Neural progenitor cell (in vitro differentiated cells): ENCODE data around the gene TNIK. TPM values are rescaled to one million over a fixed set of nuclear protein-coding genes. Genes with fewer than 3 reads are reported as not detected.

Experiments used
- DNase-seq: peaks from one replicate; pipeline ENCODE4 v3.0.0-alpha.2; 2016; ENCODE audit warnings: low spot score
- H2AFZ ChIP-seq: fragments of 200-600 bp; sonication (generic); replicated peaks from 2 replicates; pipeline ENCODE4 v1.6.1; 2016; ENCODE audit warnings: antibody characterized with exemption
- H3F3A ChIP-seq: fragments of 200-600 bp; sonication (generic); 2 replicates; pipeline ENCODE4 v1.6.1; 2016; ENCODE audit warnings: antibody characterized with exemption, low read depth
- H3K27ac ChIP-seq: fragments of 200-600 bp; sonication (generic); 2 replicates; pipeline ENCODE4 v1.5.1; 2016; ENCODE audit warnings: mild to moderate bottlenecking
- H3K27me3 ChIP-seq: fragments of 200-600 bp; sonication (generic); 2 replicates; pipeline ENCODE4 v1.6.1; 2016; ENCODE audit warnings: mild to moderate bottlenecking, moderate library complexity
- H3K36me3 ChIP-seq: fragments of 200-600 bp; sonication (generic); 2 replicates; pipeline ENCODE4 v1.5.1; 2016
- H3K4me1 ChIP-seq: fragments of 200-600 bp; sonication (generic); 2 replicates; pipeline ENCODE4 v1.6.1; 2016; ENCODE audit warnings: mixed run types
- H3K4me2 ChIP-seq: fragments of 200-600 bp; sonication (generic); 2 replicates; pipeline ENCODE4 v1.6.1; 2016
- H3K4me3 ChIP-seq: fragments of 200-600 bp; sonication (generic); 2 replicates; pipeline ENCODE4 v1.5.1; 2016
- H3K79me2 ChIP-seq: fragments of 200-600 bp; sonication (generic); 2 replicates; pipeline ENCODE4 v1.6.1; 2016; ENCODE audit warnings: low read depth
- H3K9ac ChIP-seq: fragments of 200-600 bp; sonication (generic); 2 replicates; pipeline ENCODE4 v1.6.1; 2016
- H3K9me3 ChIP-seq: fragments of 200-600 bp; sonication (generic); 2 replicates; pipeline ENCODE4 v1.5.1; 2016; ENCODE audit warnings: low read depth
- H4K20me1 ChIP-seq: fragments of 200-600 bp; sonication (generic); 2 replicates; pipeline ENCODE4 v1.6.1; 2016; ENCODE audit warnings: low read depth
- H3K27ac Mint-ChIP-seq: 3 replicates; pipeline ENCODE4 v1.8.0; 2021; ENCODE audit warnings: mixed read lengths
- H3K27me3 Mint-ChIP-seq: 2 replicates; pipeline ENCODE4 v1.8.0; 2022; ENCODE audit warnings: low read depth, mild to moderate bottlenecking, inconsistent platforms, moderate library complexity, mixed read lengths; ENCODE audit not compliant: insufficient read depth
- H3K36me3 Mint-ChIP-seq: 3 replicates; pipeline ENCODE4 v1.8.0; 2021; ENCODE audit warnings: mixed read lengths
- H3K4me1 Mint-ChIP-seq: 3 replicates; pipeline ENCODE4 v1.8.0; 2021; ENCODE audit warnings: mixed read lengths
- H3K4me3 Mint-ChIP-seq: 3 replicates; pipeline ENCODE4 v1.8.0; 2021; ENCODE audit warnings: mild to moderate bottlenecking, moderate library complexity, mixed read lengths
- H3K9me3 Mint-ChIP-seq: 3 replicates; pipeline ENCODE4 v1.8.0; 2020; ENCODE audit warnings: mixed read lengths
- CTCF ChIP-seq: fragments of 200-600 bp; sonication (generic); IDR thresholded peaks from 2 replicates; pipeline ENCODE4 v1.5.1; 2017; ENCODE audit warnings: antibody characterized with exemption, mild to moderate bottlenecking
- EZH2 ChIP-seq: fragments of 200-600 bp; sonication (generic); IDR thresholded peaks from 2 replicates; pipeline ENCODE4 v1.6.1; 2017; ENCODE audit warnings: antibody characterized with exemption, mild to moderate bottlenecking, moderate library complexity
- EZH2phosphoT487 ChIP-seq: fragments of 200-600 bp; sonication (generic); IDR thresholded peaks from 2 replicates; pipeline ENCODE4 v1.6.1; 2017; ENCODE audit warnings: antibody characterized with exemption
- total RNA-seq: library from RNA; depleted of rRNA; stranded (reverse); fragments of >200 nt; gene quantifications from 2 replicates; pipeline ENCODE4 v1.2.3, GENCODE V29; 2015; ENCODE audit warnings: low replicate concordance

TNIK gene
- total RNA-seq, 1 donor from 2014 or later: 3.0 TPM

GRCh38 chr3:171198781-171199472 is 261.3 kb downstream of the TNIK start:
- Histone ChIP-seq H3K4me3 (no peak overlapping the region), H3K9me3 (no peaks in the 10 kb centered on the region), H4K20me1 (no peaks in the 10 kb centered on the region), H3K27me3 (no peaks in the 10 kb centered on the region), H3K36me3 (no peaks in the 10 kb centered on the region), H3K27ac (no peak overlapping the region), H3K9ac (no peak overlapping the region), H3F3A (no peaks in the 10 kb centered on the region), H3K79me2 (no peaks in the 10 kb centered on the region), H3K4me1 (peaks cover 10% of the 10 kb centered on the region), H2AFZ (no peak overlapping the region), H3K4me2 (no peak overlapping the region)
- no peaks in the 10 kb centered on the region for H3K9me3 Mint-ChIP-seq
- no peak for DNase-seq
- H3K4me3 Mint-ChIP-seq: no peak overlapping the region
- no peak overlapping the region for H3K27ac Mint-ChIP-seq
- H3K4me1 Mint-ChIP-seq: peaks cover 16% of the 10 kb centered on the region
- H3K27me3 Mint-ChIP-seq: peaks cover 3% of the 10 kb centered on the region
- H3K36me3 Mint-ChIP-seq: peaks cover 4% of the 10 kb centered on the region
- no peak for TF ChIP-seq CTCF
- no peak for TF ChIP-seq EZH2
- TF ChIP-seq EZH2phosphoT487: no peak

- Histone ChIP-seq H3K27me3 (no peaks in the 10 kb centered on the region), H3K27ac (no peak overlapping the region), H4K20me1 (no peaks in the 10 kb centered on the region), H3K9ac (no peak overlapping the region), H3F3A (no peaks in the 10 kb centered on the region), H3K4me2 (no peak overlapping the region), H3K4me3 (no peak overlapping the region), H3K79me2 (no peaks in the 10 kb centered on the region), H3K9me3 (no peaks in the 10 kb centered on the region), H3K4me1 (peaks cover 10% of the 10 kb centered on the region), H2AFZ (no peak overlapping the region), H3K36me3 (no peaks in the 10 kb centered on the region)
- TF ChIP-seq EZH2 (no peak), CTCF (peak; percentile 34)
- H3K36me3 Mint-ChIP-seq: peaks cover 4% of the 10 kb centered on the region
- H3K27me3 Mint-ChIP-seq: peaks cover 3% of the 10 kb centered on the region
- no peak for DNase-seq
- peaks cover 16% of the 10 kb centered on the region for H3K4me1 Mint-ChIP-seq
- no peak overlapping the region for H3K27ac Mint-ChIP-seq
- H3K9me3 Mint-ChIP-seq: no peaks in the 10 kb centered on the region
- no peak overlapping the region for H3K4me3 Mint-ChIP-seq
These were observed 264.5 kb downstream of the TNIK start for GRCh38 chr3:171195686-171196085.

GRCh38 chr3:171194965-171195364 is 265.2 kb downstream of the TNIK start:
- peaks cover 10% of the 10 kb centered on the region for H3K4me1 ChIP-seq
- peaks cover 3% of the 10 kb centered on the region for H3K27me3 Mint-ChIP-seq
- H3K27me3 ChIP-seq: no peaks in the 10 kb centered on the region
- H3K4me2 ChIP-seq: no peak overlapping the region
- H3K4me3 Mint-ChIP-seq: no peak overlapping the region
- peaks cover 14% of the 10 kb centered on the region for H3K4me1 Mint-ChIP-seq
- no peaks in the 10 kb centered on the region for H3K79me2 ChIP-seq
- H3K27ac Mint-ChIP-seq: no peak overlapping the region
- no peak overlapping the region for H3K4me3 ChIP-seq
- H3K27ac ChIP-seq: no peak overlapping the region
- TF ChIP-seq EZH2phosphoT487 (no peak), EZH2 (no peak), CTCF (no peak)
- H3K9ac ChIP-seq: no peak overlapping the region
- H4K20me1 ChIP-seq: no peaks in the 10 kb centered on the region
- no peak overlapping the region for H2AFZ ChIP-seq
- no peaks in the 10 kb centered on the region for H3K36me3 ChIP-seq
- H3K9me3 Mint-ChIP-seq: no peaks in the 10 kb centered on the region
- peaks cover 4% of the 10 kb centered on the region for H3K36me3 Mint-ChIP-seq
- H3K9me3 ChIP-seq: no peaks in the 10 kb centered on the region
- no peak for DNase-seq
- no peaks in the 10 kb centered on the region for H3F3A ChIP-seq
